DOHH2 (cell line): ENCODE measurements around the gene SPON2.

Source experiments
- CTCF ChIP-seq: fragments of 200-600 bp; sonication (generic); IDR thresholded peaks from one replicate; pipeline ENCODE4 v1.5.1; 2014; ENCODE audit warnings: antibody characterized with exemption, mild to moderate bottlenecking, low read depth, low read length; ENCODE audit not compliant: poor library complexity, severe bottlenecking
- EZH2phosphoT487 ChIP-seq: fragments of 200-600 bp; sonication (generic); IDR thresholded peaks from 2 replicates; pipeline ENCODE4 v1.6.1; 2017; ENCODE audit warnings: borderline replicate concordance, mild to moderate bottlenecking, antibody characterized with exemption, low read length, moderate library complexity, mixed read lengths

DNA sequence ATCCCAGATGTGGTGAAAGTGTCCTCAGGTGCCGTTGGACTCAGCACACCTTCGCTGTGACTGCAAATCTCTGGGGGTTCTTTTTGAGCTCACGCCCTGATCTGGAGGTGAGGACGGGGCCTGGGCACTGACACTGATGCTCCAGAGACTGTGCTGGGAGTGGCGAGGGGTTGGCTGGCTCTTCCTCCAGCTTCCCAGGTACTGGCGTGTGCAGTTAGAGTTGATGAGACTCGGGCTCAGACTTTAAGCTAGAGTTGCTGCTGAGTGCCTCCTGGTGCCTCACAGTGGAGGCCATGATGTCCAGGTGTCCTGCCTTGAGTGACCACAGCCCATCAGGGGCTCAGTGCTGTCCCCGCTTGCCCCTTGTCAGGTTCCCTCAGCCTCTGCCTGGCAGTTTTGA lies 16.3 kb downstream of the SPON2 start:
- TF ChIP-seq CTCF, result no peak
- no peak for TF ChIP-seq EZH2phosphoT487
